ENCODE results near the gene USP33. TPM values are rescaled to one million over a fixed set of nuclear protein-coding genes. Genes with fewer than 3 reads are reported as not detected.
"Not testable (repeated sequence)": the region's sequence is repeated elsewhere in the genome, so short reads cannot be mapped to it uniquely, and the experiment has no call there.

Gene USP33
- total RNA-seq, 1 donor from 2014 or later: 63.7 TPM

DNA sequence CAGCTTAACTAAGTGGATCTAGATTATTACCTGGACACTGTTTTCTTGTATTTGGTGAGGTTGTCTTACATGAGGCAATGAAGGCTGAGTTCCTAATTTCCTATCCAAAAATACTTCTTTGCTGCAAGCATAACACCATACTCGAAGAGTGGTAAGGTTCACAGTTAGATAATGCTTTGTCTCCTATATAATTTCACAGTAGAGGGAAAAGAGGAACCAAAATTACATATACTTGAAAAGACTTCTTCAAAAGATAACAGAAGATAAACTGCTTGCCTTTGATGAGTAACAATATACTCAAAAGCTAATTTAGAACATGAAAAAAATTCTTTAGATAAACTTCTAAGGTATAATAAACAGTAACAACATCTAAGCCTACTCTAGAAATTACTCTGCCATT lies 20.4 kb downstream of the USP33 start:
- no peak for DNase-seq (ENCODE audit: low spot score)

DNA sequence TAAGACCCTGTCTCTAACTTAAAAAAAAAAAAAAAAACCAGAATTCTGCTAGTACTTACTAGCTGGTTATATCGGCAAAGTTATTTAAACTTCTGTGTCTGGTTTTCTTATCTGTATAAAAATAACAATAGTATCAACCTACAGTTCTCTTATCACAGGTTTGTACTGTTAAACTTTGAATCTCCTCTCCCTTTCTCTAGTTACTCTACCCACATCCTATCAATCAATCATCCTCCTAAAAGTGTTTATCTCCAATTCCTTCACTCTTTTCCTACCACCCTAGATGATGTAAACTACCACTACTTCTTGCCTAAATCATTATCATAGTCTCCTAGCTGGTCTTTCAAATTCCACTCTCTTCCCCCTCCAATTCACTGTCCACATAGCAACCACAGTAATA lies 27.6 kb downstream of the USP33 start:
- no peak for DNase-seq (ENCODE audit: low spot score)

DNA sequence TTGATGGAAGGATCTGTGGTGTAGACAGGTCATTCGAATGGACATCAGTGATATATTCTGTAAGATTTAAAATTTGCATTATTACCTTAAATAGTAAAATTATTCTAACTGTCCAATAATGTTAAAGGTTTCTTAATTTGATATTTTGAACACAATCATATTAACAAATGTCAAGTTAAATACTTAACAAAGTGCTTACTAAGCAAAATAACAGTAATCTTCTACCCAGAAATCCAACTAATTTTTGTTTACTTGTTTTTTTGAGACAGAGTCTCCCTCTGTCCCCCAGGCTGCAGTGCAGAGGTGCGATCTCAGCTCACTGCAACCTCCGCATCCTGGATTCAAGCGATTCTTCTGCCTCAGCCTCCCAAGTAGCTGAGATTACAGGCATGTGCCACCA lies 33.9 kb downstream of the USP33 start:
- no peak for DNase-seq (ENCODE audit: low spot score)

DNA sequence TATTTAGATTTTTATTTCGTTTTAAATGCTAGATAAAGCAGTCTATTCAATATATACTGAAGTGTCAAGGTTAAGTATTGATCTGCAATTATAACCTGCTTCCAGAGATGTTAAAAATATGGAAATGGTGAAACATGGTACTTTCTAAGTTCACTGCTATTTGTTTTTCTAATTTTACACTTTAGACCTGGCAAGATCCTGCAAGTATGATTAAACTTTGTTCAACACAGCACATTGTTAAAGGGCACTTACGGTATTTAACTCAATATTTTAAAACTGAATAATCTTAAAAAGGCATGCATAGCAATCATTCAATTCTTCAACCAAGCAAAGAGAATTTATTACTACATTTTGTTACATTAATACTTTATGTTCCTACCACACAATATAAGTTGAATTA lies 41.5 kb downstream of the USP33 start:
- no peak for DNase-seq (ENCODE audit: low spot score)

DNA sequence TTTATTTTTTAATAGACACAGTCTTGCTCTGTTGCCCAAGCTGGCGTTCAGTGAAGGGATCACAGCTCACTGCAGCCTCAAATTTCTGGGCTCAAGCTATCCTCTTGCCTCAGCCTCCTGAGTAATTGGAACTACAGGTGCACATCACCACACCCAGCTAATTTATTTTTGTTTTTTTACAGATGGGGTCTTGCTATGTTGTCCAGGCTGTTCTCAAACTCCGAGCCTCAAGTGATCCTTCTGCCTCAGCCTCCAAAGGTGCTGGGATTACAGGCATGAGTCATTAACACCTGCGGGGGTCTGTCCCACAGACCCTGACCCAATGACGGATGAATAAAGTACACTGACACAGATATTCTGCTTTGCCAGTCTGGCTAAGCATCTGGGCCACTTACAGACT lies 43.6 kb downstream of the USP33 start:
- no peak for DNase-seq (ENCODE audit: low spot score)

DNA sequence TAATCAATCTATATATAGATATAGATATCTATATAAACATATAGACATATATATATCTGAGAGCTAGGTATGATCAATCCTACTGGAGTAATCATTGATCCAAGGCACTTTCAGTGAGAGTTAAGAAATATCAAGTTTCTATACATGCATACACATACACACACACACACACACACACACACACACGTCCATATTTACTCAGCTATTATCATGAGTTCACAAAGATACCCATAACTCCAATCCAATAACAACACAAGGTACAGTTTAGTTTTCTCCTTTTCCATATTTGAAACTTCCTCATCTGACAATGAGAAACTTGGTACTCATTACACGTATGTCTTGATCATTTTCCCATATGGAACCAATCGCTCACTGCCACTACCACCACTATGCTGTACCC lies 49.9 kb downstream of the USP33 start:
- no peak for DNase-seq (ENCODE audit: low spot score)

DNA sequence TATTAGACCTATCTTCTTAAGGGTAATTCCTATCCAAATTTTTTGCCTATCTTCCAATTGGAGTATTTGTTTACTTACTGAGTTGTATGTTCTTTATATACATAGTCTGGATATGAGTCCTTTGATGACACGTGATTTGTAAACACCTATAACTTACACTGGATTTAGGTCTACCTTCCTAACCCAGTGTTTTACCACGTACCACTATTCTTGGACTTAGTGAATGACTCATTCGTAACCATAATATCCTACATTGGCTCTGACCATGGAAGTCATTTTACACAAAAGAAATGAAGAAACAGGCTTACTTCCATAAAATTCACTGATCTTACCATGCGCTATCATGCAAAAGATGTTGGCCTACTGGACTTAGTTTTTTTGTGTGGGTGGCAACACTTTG lies 53.3 kb downstream of the USP33 start:
- DNase-seq (ENCODE audit: low spot score): no peak

DNA sequence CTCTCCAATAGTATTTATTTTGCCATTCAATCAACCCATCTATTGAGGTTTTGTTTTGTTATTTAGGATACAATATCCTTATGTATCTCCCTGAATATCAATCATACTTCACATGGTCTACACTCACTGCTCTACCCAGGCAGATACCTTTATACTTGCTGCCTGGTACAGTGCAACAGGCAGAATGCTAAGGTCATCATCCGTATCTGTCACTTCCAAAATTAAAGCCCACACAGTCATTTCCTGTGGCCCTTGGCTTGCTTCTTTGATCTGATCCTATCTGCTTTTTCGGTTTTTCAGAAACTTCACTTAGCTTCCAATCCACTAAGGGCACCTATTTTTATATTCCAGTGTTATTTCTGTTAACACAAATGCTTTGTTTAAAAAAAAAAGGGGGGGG lies 54.9 kb downstream of the USP33 start:
- no peak for DNase-seq (ENCODE audit: low spot score)

DNA sequence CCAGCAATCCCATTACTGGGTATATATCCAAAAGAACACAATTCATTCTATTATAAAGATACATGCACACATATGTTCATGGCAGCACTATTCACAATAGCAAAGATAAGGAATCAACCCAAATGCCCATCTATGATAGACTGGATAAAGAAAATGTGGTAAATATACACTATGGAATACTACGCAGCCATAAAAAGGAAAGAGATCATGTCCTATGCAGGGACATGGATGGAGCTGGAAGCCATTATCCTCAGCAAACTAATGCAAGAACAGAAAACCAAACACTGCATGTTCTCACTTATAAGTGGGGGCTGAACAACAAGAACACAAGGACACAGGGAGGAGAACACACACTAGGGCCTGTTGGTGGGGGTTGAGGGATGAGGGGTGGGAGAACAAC lies 60.0 kb downstream of the USP33 start:
- not testable (repeated sequence) for DNase-seq (ENCODE audit: low spot score)

DNA sequence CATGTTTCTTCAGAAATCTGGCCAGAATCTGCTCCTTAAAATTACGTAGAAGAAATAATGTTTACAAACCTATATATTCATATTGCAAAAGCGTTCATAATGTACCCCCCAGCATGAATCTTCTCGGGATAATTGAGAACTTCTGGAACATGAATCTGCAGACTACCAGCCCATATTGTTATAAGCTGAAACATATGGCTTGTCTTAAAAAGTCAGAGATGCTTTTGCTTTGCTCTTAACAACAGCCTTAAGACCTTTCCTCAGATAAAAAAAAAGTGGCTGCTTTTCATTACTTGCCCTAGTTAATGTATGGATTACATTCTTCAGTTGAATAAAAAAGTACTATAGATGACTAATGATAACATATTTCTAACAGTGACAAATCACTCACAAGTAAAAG lies 62.2 kb downstream of the USP33 start:
- DNase-seq (ENCODE audit: low spot score): no peak

DNA sequence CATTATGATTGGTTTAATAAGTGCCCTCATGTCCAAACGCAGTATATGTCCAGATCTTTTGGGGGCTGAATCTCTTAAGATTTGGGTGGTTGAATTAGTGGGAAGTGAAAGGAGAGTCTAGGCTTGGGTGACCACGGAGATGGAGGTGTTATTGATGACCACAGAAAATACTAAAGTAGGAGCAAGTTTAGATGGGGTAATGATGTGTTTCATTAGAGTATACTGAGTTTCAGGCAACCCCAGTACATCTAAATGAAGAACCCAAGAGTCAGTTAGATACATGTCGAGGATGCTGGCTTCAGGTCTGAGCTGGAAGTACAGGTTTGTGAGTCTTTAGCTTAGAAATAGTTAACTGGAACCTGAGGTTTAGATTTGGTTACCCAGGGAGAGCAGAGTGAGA lies 70.7 kb downstream of the USP33 start:
- no peak for DNase-seq (ENCODE audit: low spot score)

DNA sequence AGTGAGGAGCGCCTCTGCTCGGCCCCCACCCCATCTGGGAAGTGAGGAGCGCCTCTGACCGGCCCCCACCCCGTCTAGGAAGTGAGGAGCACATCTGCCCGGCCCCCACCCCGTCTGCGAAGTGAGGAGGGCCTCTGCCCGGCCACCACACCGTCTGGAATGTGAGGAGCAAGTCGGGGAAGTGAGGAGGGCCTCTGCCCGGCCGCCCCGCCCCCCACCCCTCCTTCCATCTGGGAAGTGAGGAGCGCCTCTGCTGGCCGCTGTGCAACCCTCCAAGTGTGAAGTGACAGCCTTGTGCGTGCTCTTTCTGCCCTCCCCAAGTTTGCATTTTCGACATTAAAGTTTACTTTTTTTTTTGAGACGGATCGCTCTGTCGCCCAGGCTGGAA lies 72.1 kb downstream of the USP33 start:
- no peak for DNase-seq (ENCODE audit: low spot score)

DNA sequence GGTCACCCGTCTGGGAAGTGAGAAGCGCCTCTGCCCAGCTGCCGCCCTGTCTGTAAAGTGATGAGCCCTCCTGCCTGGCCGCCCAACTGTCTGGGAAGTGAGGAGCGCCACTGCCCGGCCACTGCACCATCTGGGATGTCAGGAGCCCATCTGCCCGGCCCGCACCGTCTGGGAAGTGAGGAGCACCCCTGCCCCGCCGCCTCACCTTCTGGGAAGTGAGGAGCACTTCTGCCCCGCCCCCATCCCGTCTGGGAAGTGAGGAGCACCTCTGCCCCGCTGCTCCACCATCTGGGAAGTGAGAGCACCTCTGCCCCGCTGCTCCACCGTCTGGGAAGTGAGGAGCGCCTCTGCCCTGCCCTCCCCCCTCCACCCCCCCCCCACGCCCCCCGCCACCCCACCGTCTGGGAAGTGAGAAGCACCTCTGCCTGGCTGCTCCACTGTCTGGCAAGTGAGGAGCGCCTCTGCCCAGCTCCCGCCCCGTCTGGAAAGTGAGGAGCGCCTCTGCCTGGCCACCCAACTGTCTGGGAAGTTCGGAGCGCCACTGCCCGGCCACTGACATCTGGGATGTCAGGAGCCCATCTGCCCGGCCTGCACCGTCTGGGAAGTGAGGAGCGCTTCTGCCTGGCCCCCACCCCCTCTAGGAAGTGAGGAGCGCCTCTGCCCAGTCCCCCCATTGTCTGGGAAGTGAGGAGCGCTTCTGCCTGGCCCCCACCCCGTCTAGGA lies 72.7 kb downstream of the USP33 start:
- no peak for DNase-seq (ENCODE audit: low spot score)

DNA sequence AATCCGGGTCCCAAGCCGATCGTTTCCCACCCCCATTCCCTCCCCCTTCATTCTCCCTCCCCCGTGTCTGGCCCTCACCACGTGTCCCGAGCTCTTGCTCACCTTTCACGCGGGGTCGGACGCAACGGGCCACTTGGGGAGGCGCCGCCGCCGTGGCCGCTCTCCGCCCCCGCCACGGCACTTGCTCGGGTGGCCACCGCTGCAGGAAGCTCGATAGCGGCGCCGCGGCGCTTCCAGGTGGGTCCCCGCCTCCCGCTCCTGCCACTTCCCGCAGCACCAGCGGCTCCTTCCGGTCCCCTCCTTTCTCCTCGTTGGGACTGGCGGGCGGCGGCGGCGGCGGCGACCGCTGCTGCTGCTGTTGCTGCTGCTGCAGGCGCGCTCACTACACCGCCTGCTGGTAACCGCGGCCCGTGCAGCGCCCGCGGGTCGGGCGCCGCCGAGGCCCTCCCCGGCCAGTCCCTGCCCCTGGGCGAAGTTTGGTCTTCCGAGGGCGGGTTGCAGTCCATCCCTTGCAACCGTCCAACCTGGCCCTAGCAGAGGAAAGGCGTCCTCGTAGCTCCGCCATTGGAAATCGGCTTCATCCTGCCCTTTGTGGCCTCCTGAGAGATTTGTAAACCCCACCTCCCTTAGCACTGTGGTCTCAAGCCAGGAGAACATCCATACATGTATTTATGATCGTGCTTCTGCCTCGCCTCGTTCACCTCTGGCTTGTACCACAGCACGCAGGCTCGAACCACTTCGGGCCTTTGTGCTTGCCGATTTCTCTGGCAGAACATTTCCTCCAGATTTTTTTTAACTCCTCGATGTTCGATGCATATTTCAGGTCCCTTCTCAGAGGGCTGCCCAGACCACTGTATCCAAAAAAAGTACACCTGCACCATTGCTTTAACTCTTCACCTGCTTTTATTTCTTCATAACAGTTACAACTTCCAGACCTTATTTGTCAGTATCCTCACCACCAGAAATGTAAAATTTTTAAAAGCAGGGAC lies 76.2 kb downstream of the USP33 start:
- peak; percentile 94 for DNase-seq (ENCODE audit: low spot score)

DNA sequence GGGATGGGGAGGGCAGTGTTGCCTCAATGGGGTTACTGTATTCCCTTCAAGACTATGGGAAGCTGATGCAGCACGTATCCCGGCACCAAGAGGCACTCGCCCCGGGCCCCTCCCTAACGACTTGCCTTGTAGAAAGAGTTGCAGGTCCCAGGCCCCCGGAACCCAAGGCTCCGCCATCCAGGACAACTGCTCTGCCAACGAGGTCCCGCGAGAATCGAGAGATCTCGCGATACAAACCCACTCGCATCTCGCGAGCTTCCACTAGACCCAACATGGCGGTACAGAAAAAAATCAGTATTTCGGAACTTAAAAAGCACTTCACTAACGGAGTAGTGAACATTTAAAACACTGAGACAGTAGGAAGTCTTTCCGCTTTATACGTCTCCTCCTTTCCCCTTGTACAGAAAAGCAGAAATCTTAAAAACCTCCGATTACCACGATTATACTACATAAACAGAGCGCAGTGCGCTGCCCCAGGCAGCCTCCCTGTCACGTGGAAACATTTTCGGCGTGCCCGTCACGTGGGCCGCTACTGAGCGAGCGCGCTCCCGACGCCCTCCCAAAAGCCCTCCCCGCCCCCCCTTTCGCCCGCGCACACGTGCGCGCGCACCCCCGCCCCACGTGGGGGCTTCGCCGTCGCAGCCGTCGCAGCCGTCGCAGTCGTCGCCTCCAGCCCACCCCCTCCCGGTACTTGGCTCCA lies 77.0 kb downstream of the USP33 start, which contains the start of gene ZZZ3:
Gene ZZZ3, minus strand, starts transcription at position 199 of the 700 bp plus-strand sequence. CDS start 49,304 bp downstream, outside the sequence.
- DNase-seq (ENCODE audit: low spot score): peak; percentile 95

DNA sequence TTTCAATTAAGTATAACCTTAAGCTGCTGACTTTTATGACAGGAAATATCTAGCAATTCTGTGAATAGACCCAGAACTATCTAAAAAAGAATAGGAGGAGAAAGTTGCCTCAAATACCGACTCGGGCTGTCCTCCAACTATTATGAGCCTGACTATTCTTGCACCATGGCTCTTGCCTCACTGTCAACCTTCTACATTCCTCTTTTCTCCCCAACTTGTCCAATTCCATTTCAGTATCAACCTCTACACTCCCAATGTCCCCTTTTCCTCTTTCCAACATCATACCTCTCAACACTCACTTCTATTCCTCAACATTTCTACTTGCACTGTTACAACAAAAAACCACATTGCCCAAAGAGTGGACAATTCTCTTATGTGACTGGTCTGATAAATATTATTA lies 79.5 kb downstream of the USP33 start:
- no peak for DNase-seq (ENCODE audit: low spot score)

DNA sequence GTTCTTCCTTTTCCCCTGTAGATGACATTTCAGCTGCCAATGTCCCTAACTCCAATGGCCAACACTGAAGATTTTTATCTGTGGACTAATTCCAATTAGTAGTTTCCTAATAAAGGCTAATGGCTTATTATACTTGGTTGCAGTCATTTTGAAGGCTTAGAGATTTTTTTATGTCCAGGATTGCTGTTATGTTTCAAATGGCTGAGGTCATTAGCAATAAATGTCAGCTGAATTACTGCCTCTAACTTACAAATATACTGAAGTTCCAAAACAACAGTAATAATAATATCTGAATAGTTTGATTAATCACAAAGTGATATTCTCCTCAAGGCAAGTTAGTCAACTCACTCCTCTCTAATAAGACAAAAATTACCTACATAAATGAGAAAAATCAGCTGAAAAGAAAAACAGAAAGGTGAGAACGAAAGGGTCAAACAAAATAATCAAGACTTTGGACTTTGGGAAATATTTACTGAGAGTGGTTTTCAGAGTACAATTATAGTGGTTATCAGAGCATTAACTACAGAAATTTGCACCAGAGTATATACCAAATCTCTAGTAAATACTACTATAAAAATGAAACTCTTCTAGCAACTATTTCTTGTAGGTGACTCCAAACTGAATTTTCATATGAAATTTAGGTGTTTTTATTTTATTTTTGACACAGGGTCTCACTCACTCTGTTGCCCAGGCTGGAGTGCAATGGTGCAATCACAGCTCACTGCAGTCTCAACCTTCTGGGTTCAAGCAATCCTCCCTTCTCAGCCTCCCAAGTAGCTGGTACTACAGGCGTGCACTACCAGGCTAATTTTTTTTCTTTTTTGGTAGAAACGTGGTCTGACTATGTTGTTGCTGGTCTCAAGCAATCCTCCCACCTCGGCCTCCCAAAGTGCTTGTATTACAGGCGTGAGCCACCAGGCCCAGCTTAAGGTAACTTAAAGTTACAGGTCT lies 80.7 kb downstream of the USP33 start:
- DNase-seq (ENCODE audit: low spot score): no peak

DNA sequence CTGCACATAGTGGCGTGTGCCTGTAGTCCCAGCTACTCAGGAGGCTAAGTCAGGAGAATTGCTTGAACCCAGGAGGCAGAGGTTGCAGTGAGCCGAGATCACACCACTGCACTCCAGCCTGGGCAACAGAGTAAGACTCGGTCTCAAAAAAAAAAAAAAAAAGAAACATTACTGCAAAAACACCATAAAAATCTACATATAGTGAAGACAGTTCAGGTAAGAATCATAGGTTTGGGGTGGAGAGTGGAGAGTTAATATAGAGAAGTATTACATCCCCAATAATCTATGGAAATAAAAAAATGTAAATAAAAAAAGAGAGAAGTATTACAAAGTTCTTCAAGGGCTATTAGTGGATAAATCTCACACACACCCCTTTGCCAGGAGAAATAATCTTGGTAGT lies 84.8 kb downstream of the USP33 start:
- DNase-seq (ENCODE audit: low spot score): not testable (repeated sequence)

DNA sequence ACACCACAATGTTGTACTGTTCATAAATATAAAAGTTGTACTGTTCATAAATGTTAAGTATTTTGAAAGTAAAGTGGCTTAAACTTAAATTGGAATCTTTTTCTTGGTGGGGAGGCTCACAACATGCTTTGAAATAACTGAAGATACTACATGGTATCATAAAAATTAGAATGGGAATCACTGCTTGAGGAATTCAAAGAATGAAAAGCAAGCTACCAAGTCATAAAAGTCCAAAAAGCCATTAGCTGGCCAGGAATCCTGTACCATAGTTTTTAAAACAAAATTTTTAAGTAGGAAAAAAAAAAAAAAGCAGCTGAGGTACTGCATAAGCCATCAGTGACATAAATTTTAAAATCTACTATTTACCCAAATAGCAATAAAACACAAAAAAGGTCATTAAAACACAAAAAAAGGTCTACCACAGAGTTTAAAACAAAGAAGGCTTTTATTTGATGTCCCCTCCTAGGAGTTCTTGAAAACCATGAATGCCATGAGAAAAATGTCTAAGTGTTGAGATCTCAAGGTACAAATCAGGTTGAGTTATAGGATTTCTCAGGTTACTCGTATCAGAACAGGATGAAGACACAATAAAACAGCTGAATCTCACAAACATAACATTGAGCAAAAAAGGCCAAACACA lies 85.8 kb downstream of the USP33 start:
- DNase-seq (ENCODE audit: low spot score): no peak

DNA sequence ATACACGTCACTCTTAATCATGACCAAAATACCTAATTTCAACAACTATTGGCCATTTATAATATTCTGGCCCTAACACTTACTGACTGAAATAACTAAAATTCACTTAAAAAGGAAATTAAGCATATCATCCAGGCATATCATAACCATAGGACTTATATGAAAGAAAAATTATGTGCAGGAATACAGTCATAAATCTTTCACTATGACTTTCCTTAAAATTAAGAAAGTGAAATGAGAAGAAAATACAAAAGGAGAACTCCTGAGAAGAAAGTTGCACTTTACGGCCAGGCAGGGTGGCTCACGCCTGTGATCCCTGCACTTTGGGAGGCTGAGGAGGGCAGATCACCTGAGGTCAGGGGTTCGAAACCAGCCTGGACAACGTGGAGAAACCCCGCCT lies 86.6 kb downstream of the USP33 start:
- no peak for DNase-seq (ENCODE audit: low spot score)

DNA sequence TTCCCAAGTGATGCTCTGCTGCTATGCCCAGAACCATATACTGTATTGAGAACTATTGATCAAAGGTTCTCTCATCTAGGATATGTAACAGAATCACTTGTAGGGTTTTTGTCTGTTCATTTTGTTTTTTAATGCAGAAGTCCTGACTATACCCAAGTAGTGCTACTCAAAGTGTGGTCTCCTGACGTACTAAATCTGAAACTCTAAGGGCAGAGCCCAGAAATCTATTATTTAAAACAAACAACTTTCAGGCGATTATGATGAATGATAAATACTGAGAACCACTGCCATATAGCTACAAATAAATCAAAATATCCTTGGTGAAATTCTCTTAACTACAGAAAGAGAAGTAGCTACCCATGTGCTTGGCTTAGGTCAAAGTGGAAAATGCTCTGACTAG lies 87.3 kb downstream of the USP33 start:
- no peak for DNase-seq (ENCODE audit: low spot score)

Data from ureter (tissue), 1 donor.